Hepatocyte (in vitro differentiated cells): ENCODE results near the gene PACSIN2. TPM values are rescaled to one million over a fixed set of nuclear protein-coding genes. Genes with fewer than 3 reads are reported as not detected.

Experiments used
- DNase-seq: peaks from one replicate; pipeline ENCODE4 v3.0.0-alpha.2; 2016; ENCODE audit warnings: low spot score
- H2AFZ ChIP-seq: fragments of 200-600 bp; sonication (generic); 2 replicates; pipeline ENCODE4 v1.6.0; 2016; ENCODE audit warnings: antibody characterized with exemption, mild to moderate bottlenecking
- H3K27ac ChIP-seq: fragments of 200-600 bp; sonication (generic); 2 replicates; pipeline ENCODE4 v1.5.1; 2016; ENCODE audit warnings: mild to moderate bottlenecking
- H3K27me3 ChIP-seq: fragments of 200-600 bp; sonication (generic); 2 replicates; pipeline ENCODE4 v1.6.1; 2016
- H3K36me3 ChIP-seq: fragments of 200-600 bp; sonication (generic); replicated peaks from 2 replicates; pipeline ENCODE4 v1.5.1; 2016; ENCODE audit warnings: low read depth; ENCODE audit not compliant: insufficient read depth
- H3K4me1 ChIP-seq: fragments of 200-600 bp; sonication (generic); 2 replicates; pipeline ENCODE4 v1.5.1; 2016; ENCODE audit warnings: mild to moderate bottlenecking, moderate library complexity; ENCODE audit not compliant: insufficient read depth
- H3K4me2 ChIP-seq: fragments of 200-600 bp; sonication (generic); 2 replicates; pipeline ENCODE4 v1.6.0; 2016
- H3K4me3 ChIP-seq: fragments of 200-600 bp; sonication (generic); 2 replicates; pipeline ENCODE4 v1.5.1; 2016; ENCODE audit warnings: mild to moderate bottlenecking
- H3K79me2 ChIP-seq: fragments of 200-600 bp; sonication (generic); 2 replicates; pipeline ENCODE4 v1.6.0; 2017; ENCODE audit warnings: mild to moderate bottlenecking
- H3K9me2 ChIP-seq: fragments of 200-600 bp; sonication (generic); replicated peaks from 2 replicates; pipeline ENCODE4 v1.6.0; 2017; ENCODE audit warnings: mild to moderate bottlenecking; ENCODE audit not compliant: insufficient read depth
- H3K9me3 ChIP-seq: fragments of 200-600 bp; sonication (generic); 2 replicates; pipeline ENCODE4 v1.5.1; 2016; ENCODE audit warnings: low read depth, mild to moderate bottlenecking
- H4K20me1 ChIP-seq: fragments of 200-600 bp; sonication (generic); 2 replicates; pipeline ENCODE4 v1.6.0; 2016; ENCODE audit warnings: mild to moderate bottlenecking; ENCODE audit not compliant: insufficient read depth, poor library complexity, severe bottlenecking
- EZH2 ChIP-seq: fragments of 200-600 bp; sonication (generic); IDR thresholded peaks from 2 replicates; pipeline ENCODE4 v1.6.1; 2016; ENCODE audit warnings: antibody characterized with exemption, mild to moderate bottlenecking, borderline replicate concordance
- EZH2phosphoT487 ChIP-seq: fragments of 200-600 bp; sonication (generic); IDR thresholded peaks from one replicate; pipeline ENCODE4 v1.6.1; 2018; ENCODE audit warnings: antibody characterized with exemption, mild to moderate bottlenecking, low read depth, moderate library complexity; ENCODE audit not compliant: unreplicated experiment, severe bottlenecking
- WGBS: methylation state at CpG from one replicate; pipeline ENCODE4 v1.1.6; 2016; ENCODE audit warnings: low lambda C conversion rate; ENCODE audit errors: missing lambda C conversion rate; 5-methylcytosine and 5-hydroxymethylcytosine counted together
- polyA plus RNA-seq: library from polyadenylated mRNA; unstranded; fragments of >200 nt; fragmentation: Nextera tagmentation; extraction: Ambion mirVana; gene quantifications from 2 replicates; pipeline ENCODE4 v1.2.1, GENCODE V29; 2016
- total RNA-seq: library from RNA; depleted of rRNA; stranded (reverse); fragments of >200 nt; gene quantifications from 2 replicates; pipeline ENCODE4 v1.2.3, GENCODE V29; 2014
- TF ChIP-seq, protein P1 (sequence below): fragments of 200-600 bp; sonication (generic); IDR thresholded peaks from 2 replicates; pipeline ENCODE4 v1.5.1; 2016; ENCODE audit warnings: antibody characterized with exemption, mild to moderate bottlenecking; ENCODE audit not compliant: poor library complexity

Gene PACSIN2
- total and polyA plus RNA-seq, 2 experiments from 2014 or later = 77.7 to 86.3 TPM

DNA sequence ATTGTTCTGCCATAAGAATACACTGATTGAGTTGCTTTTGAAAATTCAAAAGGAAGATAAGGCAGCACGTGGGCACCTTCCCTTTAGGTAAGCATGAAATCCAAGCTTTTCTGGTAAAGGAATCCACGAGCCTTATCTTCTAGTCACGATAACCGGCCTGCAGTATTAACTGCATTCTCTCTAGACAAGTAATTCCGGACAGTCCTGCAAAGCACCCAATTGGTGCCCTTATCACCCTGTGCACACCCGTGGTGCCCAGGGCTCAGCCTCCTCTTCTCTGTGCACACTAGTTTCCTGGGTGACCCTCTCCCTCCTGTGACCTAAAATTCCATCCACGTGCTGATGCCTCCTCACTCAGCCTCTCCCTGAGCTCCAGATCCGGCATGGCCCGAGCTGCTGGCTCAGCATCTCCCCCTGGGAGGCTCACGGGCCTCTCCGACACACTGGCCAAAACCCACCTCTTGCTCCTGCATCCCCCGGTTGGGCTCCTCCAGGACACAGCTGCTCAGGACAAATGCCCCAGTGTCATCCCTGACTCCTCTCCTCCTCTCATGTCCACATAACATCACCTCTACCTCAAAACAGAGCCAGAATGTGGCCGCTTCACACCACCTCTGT is 63.7 kb downstream of the PACSIN2 start:
- no peak overlapping the region for H2AFZ ChIP-seq
- H3K36me3 ChIP-seq = no peaks in the 10 kb centered on the region
- WGBS = 56% methylated on average over 13 of the region's 13 CpGs
- H3K9me2 ChIP-seq = no peaks in the 10 kb centered on the region
- H3K27me3 ChIP-seq = no peaks in the 10 kb centered on the region
- H3K79me2 ChIP-seq = peaks cover 97% of the 10 kb centered on the region
- no peaks in the 10 kb centered on the region for H3K9me3 ChIP-seq
- DNase-seq = no peak
- no peak for TF ChIP-seq EZH2
- TF ChIP-seq, protein P1, sequence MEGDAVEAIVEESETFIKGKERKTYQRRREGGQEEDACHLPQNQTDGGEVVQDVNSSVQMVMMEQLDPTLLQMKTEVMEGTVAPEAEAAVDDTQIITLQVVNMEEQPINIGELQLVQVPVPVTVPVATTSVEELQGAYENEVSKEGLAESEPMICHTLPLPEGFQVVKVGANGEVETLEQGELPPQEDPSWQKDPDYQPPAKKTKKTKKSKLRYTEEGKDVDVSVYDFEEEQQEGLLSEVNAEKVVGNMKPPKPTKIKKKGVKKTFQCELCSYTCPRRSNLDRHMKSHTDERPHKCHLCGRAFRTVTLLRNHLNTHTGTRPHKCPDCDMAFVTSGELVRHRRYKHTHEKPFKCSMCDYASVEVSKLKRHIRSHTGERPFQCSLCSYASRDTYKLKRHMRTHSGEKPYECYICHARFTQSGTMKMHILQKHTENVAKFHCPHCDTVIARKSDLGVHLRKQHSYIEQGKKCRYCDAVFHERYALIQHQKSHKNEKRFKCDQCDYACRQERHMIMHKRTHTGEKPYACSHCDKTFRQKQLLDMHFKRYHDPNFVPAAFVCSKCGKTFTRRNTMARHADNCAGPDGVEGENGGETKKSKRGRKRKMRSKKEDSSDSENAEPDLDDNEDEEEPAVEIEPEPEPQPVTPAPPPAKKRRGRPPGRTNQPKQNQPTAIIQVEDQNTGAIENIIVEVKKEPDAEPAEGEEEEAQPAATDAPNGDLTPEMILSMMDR = no peak
- no peak for TF ChIP-seq EZH2phosphoT487
- H3K4me2 ChIP-seq = peak overlapping the region; percentile 38
- H3K4me1 ChIP-seq = peaks cover 57% of the 10 kb centered on the region
- H4K20me1 ChIP-seq = peaks cover 16% of the 10 kb centered on the region
- H3K27ac ChIP-seq = peak overlapping the region; percentile 60
- H3K4me3 ChIP-seq = no peak overlapping the region

DNA sequence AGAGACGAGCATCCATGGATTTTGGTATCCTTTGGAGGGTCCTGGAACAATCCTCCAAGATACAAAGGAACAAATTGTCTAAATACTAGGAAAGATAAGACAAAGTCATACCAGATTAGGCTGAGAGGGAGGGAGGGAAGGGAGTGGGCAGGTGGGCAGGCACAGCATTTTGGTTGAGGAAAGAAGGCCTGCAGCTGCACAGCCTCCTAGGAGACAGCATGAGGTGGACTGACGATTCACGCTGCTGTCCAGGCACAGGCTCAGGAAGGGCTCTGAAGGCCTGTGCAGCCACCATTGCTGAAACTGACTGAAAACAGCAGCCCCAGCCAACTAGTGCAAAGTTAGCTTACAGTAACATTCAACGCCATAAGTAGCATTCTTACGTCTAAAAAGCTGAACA is 64.7 kb downstream of the PACSIN2 start:
- Histone ChIP-seq H4K20me1 (peaks cover 23% of the 10 kb centered on the region), H3K9me2 (no peaks in the 10 kb centered on the region), H3K27me3 (no peaks in the 10 kb centered on the region), H3K4me3 (no peak overlapping the region), H3K27ac (peak overlapping the region; percentile 58), H3K36me3 (no peaks in the 10 kb centered on the region), H2AFZ (no peak overlapping the region), H3K4me2 (no peak overlapping the region), H3K79me2 (peaks cover 97% of the 10 kb centered on the region), H3K4me1 (peaks cover 64% of the 10 kb centered on the region), H3K9me3 (no peaks in the 10 kb centered on the region)
- WGBS = 79% methylated on average over 5 of the region's 5 CpGs
- TF ChIP-seq EZH2phosphoT487 (no peak), EZH2 (no peak)
- TF ChIP-seq, protein P1 = no peak
- DNase-seq = no peak

DNA sequence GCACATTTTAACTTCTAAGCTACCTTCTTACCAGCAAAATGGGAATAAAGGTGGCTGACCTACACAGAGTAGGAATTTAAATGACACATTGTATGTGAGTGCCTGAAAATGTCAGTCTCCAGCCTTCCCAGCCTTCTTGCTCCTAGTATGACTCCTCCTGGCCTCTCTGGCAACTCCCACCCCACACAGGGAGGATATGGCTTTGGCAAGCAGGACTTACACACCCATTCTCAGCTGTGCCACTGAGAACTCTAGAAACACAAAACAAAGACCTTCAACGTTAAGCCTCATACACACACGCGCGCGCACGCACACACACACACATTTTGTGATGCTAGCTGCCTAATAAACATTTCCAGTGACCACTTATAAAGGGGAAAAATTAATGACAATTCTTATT is 65.8 kb downstream of the PACSIN2 start:
- Histone ChIP-seq H3K9me2 (no peaks in the 10 kb centered on the region), H3K36me3 (no peaks in the 10 kb centered on the region), H3K4me2 (no peak overlapping the region), H3K9me3 (no peaks in the 10 kb centered on the region), H3K27ac (peak overlapping the region; percentile 78), H3K4me1 (peaks cover 64% of the 10 kb centered on the region), H3K27me3 (no peaks in the 10 kb centered on the region), H2AFZ (no peak overlapping the region), H3K4me3 (no peak overlapping the region), H4K20me1 (peaks cover 19% of the 10 kb centered on the region), H3K79me2 (peaks cover 97% of the 10 kb centered on the region)
- WGBS = 95% methylated on average over 6 of the region's 6 CpGs
- TF ChIP-seq EZH2 (no peak), EZH2phosphoT487 (no peak)
- TF ChIP-seq, protein P1 = no peak
- DNase-seq = no peak
